MM.1S (cell line): ENCODE data around the gene FREY1.

Source experiments
- DNase-seq: peaks from one replicate; pipeline ENCODE4 v3.0.0-alpha.2; 2015
- H2AFZ ChIP-seq: fragments of 300-600 bp; sonication (generic); 2 replicates; pipeline ENCODE4 v1.6.0; 2016; ENCODE audit warnings: antibody characterized with exemption, low read length
- H3F3A ChIP-seq: fragments of 300-600 bp; sonication (generic); 2 replicates; pipeline ENCODE4 v1.6.1; 2016; ENCODE audit warnings: mild to moderate bottlenecking, antibody characterized with exemption, low read length, moderate library complexity, mixed read lengths; ENCODE audit not compliant: insufficient read depth
- H3K27ac ChIP-seq: fragments of 300-600 bp; sonication (generic); 2 replicates; pipeline ENCODE4 v1.5.1; 2016; ENCODE audit warnings: mild to moderate bottlenecking, low read length
- H3K27me3 ChIP-seq: fragments of 300-600 bp; sonication (generic); replicated peaks from 2 replicates; pipeline ENCODE4 v1.6.0; 2016; ENCODE audit warnings: low read length; ENCODE audit not compliant: insufficient read depth
- H3K36me3 ChIP-seq: fragments of 300-600 bp; sonication (generic); replicated peaks from 2 replicates; pipeline ENCODE4 v1.6.1; 2016; ENCODE audit warnings: mild to moderate bottlenecking, low read length, mixed read lengths; ENCODE audit not compliant: insufficient read depth
- H3K4me1 ChIP-seq: fragments of 300-600 bp; sonication (generic); 2 replicates; pipeline ENCODE4 v1.6.1; 2016; ENCODE audit warnings: low read length, mixed read lengths
- H3K4me2 ChIP-seq: fragments of 300-600 bp; sonication (generic); 2 replicates; pipeline ENCODE4 v1.6.0; 2016; ENCODE audit warnings: low read depth, low read length
- H3K4me3 ChIP-seq: fragments of 300-600 bp; sonication (generic); 2 replicates; pipeline ENCODE4 v1.5.1; 2016; ENCODE audit warnings: low read length, mixed read lengths
- H3K79me2 ChIP-seq: fragments of 300-600 bp; sonication (generic); 2 replicates; pipeline ENCODE4 v1.6.1; 2016; ENCODE audit warnings: mixed run types, low read length, mixed read lengths
- H3K9ac ChIP-seq: fragments of 300-600 bp; sonication (generic); 2 replicates; pipeline ENCODE4 v1.6.1; 2016; ENCODE audit warnings: low read length, mixed read lengths
- H3K9me2 ChIP-seq: fragments of 300-600 bp; sonication (generic); replicated peaks from 2 replicates; pipeline ENCODE4 v1.6.1; 2016; ENCODE audit warnings: mild to moderate bottlenecking, low read length, mixed read lengths; ENCODE audit not compliant: insufficient read depth
- H3K9me3 ChIP-seq: fragments of 300-600 bp; sonication (generic); replicated peaks from 2 replicates; pipeline ENCODE4 v1.6.1; 2016; ENCODE audit warnings: mild to moderate bottlenecking, low read length, mixed read lengths; ENCODE audit not compliant: insufficient read depth
- H4K20me1 ChIP-seq: fragments of 300-600 bp; sonication (generic); 2 replicates; pipeline ENCODE4 v1.6.1; 2016; ENCODE audit warnings: mild to moderate bottlenecking, low read length, moderate library complexity, mixed read lengths; ENCODE audit not compliant: insufficient read depth
- EZH2 ChIP-seq: fragments of 300-600 bp; sonication (generic); optimal IDR thresholded peaks from 2 replicates; pipeline ENCODE3; 2017; ENCODE audit warnings: low read depth, mild to moderate bottlenecking, antibody characterized with exemption, low read length, mixed read lengths
- EZH2phosphoT487 ChIP-seq: fragments of 300-600 bp; sonication (generic); IDR thresholded peaks from 2 replicates; pipeline ENCODE4 v1.6.1; 2018; ENCODE audit warnings: antibody characterized with exemption, low read length
- TF ChIP-seq, protein P1 (sequence below): fragments of 300-600 bp; sonication (generic); IDR thresholded peaks from 2 replicates; pipeline ENCODE4 v1.5.1; 2016; ENCODE audit warnings: antibody characterized with exemption, low read length, mixed read lengths

The FREY1 gene

DNA sequence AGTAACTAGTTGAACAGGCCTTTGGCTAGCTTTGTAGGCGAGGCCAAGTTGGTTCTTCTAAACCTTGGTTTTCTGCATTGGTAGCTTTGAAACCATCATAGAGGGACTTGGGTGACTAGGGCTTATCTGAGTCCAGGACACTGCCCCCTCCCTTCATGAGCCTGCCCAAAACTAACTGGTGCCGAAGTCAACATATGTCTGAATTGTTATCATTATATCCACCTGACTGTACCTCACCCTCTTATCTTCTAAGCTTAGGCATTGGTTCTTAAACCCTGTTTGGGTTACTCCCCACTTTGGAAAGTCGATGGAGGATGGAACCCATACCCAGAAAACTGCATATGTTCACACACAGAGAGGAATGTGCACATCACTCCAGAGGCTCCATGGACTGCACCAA is 29.2 kb downstream of the FREY1 start:
- Histone ChIP-seq H3K9ac (no peak overlapping the region), H3K79me2 (no peaks in the 10 kb centered on the region), H3K36me3 (no peaks in the 10 kb centered on the region), H2AFZ (no peak overlapping the region), H3K27ac (no peak overlapping the region), H3K4me2 (no peak overlapping the region), H4K20me1 (no peaks in the 10 kb centered on the region), H3K9me3 (no peaks in the 10 kb centered on the region), H3K4me1 (no peaks in the 10 kb centered on the region), H3K9me2 (no peaks in the 10 kb centered on the region), H3K4me3 (no peak overlapping the region), H3K27me3 (no peaks in the 10 kb centered on the region), H3F3A (no peaks in the 10 kb centered on the region)
- no peak for DNase-seq
- TF ChIP-seq EZH2 (no peak), EZH2phosphoT487 (no peak)
- TF ChIP-seq, protein P1, sequence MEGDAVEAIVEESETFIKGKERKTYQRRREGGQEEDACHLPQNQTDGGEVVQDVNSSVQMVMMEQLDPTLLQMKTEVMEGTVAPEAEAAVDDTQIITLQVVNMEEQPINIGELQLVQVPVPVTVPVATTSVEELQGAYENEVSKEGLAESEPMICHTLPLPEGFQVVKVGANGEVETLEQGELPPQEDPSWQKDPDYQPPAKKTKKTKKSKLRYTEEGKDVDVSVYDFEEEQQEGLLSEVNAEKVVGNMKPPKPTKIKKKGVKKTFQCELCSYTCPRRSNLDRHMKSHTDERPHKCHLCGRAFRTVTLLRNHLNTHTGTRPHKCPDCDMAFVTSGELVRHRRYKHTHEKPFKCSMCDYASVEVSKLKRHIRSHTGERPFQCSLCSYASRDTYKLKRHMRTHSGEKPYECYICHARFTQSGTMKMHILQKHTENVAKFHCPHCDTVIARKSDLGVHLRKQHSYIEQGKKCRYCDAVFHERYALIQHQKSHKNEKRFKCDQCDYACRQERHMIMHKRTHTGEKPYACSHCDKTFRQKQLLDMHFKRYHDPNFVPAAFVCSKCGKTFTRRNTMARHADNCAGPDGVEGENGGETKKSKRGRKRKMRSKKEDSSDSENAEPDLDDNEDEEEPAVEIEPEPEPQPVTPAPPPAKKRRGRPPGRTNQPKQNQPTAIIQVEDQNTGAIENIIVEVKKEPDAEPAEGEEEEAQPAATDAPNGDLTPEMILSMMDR: no peak

DNA sequence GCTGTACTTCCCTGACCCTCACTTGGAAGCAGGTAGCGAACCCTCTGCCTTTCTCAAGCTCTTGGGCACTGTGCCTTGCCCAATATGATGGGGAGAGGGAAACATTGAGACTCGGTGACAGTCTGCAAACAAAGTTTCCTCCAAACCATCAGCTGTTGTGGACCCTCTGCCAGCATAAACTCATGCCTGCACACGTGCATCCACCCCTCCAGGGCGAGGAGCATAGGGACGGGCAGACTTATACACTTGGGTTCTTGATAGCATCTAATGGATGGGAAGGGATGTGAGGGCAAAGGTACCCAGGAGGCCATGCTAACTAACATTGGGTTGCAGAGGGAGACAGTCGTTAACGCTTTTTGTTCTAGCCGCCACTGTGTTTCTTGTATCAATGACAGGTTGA is 29.9 kb downstream of the FREY1 start:
- Histone ChIP-seq H3K9ac (no peak overlapping the region), H3K27me3 (no peaks in the 10 kb centered on the region), H3K4me3 (no peak overlapping the region), H2AFZ (no peak overlapping the region), H3K79me2 (no peaks in the 10 kb centered on the region), H3K4me2 (no peak overlapping the region), H3K9me2 (no peaks in the 10 kb centered on the region), H4K20me1 (no peaks in the 10 kb centered on the region), H3F3A (no peaks in the 10 kb centered on the region), H3K36me3 (no peaks in the 10 kb centered on the region), H3K4me1 (no peaks in the 10 kb centered on the region), H3K9me3 (no peaks in the 10 kb centered on the region), H3K27ac (no peak overlapping the region)
- TF ChIP-seq, protein P1: no peak
- TF ChIP-seq EZH2phosphoT487: no peak
- no peak for TF ChIP-seq EZH2
- no peak for DNase-seq

DNA sequence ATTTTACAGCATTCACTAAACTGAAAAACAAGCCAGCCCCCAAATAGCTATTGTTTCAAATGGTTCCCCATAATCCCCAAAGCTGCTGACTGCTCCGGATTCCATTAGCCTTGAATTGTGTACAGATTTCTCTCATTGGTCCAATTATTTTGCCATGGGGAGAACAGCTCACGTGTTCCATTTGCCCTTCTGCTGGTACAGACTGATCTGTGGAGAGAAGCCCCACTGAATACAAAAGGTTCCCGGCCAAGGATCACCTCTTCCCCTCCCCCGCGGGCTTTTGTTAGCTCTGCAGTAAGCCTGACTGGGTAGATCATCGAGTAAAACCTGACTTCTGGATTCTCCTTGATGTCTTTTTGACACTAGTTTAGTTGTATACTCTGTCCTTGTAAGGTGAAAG is 30.7 kb downstream of the FREY1 start:
- no peaks in the 10 kb centered on the region for H3F3A ChIP-seq
- H2AFZ ChIP-seq: no peak overlapping the region
- H3K4me2 ChIP-seq: no peak overlapping the region
- H3K9me2 ChIP-seq: no peaks in the 10 kb centered on the region
- no peaks in the 10 kb centered on the region for H4K20me1 ChIP-seq
- H3K9ac ChIP-seq: no peak overlapping the region
- H3K27me3 ChIP-seq: no peaks in the 10 kb centered on the region
- H3K9me3 ChIP-seq: no peaks in the 10 kb centered on the region
- H3K4me3 ChIP-seq: no peak overlapping the region
- no peak for DNase-seq
- no peaks in the 10 kb centered on the region for H3K36me3 ChIP-seq
- no peaks in the 10 kb centered on the region for H3K4me1 ChIP-seq
- no peaks in the 10 kb centered on the region for H3K79me2 ChIP-seq
- TF ChIP-seq, protein P1: no peak
- TF ChIP-seq EZH2: no peak
- TF ChIP-seq EZH2phosphoT487: no peak
- no peak overlapping the region for H3K27ac ChIP-seq
